HUES64 (cell line): Measurements from ENCODE around the gene POLR1E.

Experiments
- H3K27ac ChIP-seq: 2 replicates; pipeline ENCODE4 v1.7.0; 2013; ENCODE audit warnings: low read depth, low read length, inconsistent platforms
- H3K27me3 ChIP-seq: 2 replicates; pipeline ENCODE4 v1.6.1; 2013; ENCODE audit warnings: mild to moderate bottlenecking, low read length; ENCODE audit not compliant: insufficient read depth
- H3K36me3 ChIP-seq: 2 replicates; pipeline ENCODE4 v1.6.1; 2013; ENCODE audit warnings: mild to moderate bottlenecking, low read length; ENCODE audit not compliant: insufficient read depth
- H3K4me1 ChIP-seq: 2 replicates; pipeline ENCODE4 v1.6.1; 2013; ENCODE audit warnings: mild to moderate bottlenecking, low read length, moderate library complexity; ENCODE audit not compliant: insufficient read depth
- H3K4me3 ChIP-seq: 2 replicates; pipeline ENCODE4 v1.5.1; 2013; ENCODE audit warnings: mild to moderate bottlenecking, low read length, moderate library complexity
- H3K9ac ChIP-seq: 2 replicates; pipeline ENCODE4 v1.6.1; 2013; ENCODE audit warnings: mild to moderate bottlenecking, low read depth, low read length
- H3K9me3 ChIP-seq: 2 replicates; pipeline ENCODE4 v1.6.1; 2013; ENCODE audit warnings: low read depth, low read length; ENCODE audit not compliant: insufficient read depth
- WGBS: fragments of 150-250, 120-280 bp; methylation state at CpG from one replicate; pipeline ENCODE4 v1.1.7; 2013; ENCODE audit warnings: missing lambda C conversion rate; 5-methylcytosine and 5-hydroxymethylcytosine counted together

POLR1E gene

DNA sequence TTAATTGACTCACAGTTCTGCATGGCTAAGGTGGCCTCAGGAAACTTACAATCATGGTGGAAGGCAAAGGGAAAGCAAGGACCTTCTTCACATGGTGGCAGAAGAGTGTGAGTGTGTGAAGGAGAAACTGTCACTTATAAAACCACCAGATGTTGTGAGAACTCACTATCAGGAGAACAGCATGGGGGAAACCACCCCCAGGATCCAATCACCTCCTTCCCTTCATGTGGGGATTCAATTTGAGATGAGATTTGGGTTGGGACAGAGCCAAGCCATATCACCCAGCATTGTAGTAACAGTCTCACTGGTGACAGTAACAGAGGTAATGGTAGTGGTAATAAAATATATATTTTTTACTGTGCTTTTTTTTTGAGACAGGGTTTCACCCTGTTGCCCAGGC lies 38.6 kb upstream of the POLR1E start:
- H3K27me3 ChIP-seq, result no peaks in the 10 kb centered on the region
- H3K4me1 ChIP-seq, result peaks cover 7% of the 10 kb centered on the region; the same call in 1 of the 2 replicates
- peaks cover 14% of the 10 kb centered on the region for H3K36me3 ChIP-seq
- no peak overlapping the region for H3K4me3 ChIP-seq
- no peaks in the 10 kb centered on the region for H3K9me3 ChIP-seq
- no peak overlapping the region for H3K27ac ChIP-seq
- no peak overlapping the region for H3K9ac ChIP-seq

DNA sequence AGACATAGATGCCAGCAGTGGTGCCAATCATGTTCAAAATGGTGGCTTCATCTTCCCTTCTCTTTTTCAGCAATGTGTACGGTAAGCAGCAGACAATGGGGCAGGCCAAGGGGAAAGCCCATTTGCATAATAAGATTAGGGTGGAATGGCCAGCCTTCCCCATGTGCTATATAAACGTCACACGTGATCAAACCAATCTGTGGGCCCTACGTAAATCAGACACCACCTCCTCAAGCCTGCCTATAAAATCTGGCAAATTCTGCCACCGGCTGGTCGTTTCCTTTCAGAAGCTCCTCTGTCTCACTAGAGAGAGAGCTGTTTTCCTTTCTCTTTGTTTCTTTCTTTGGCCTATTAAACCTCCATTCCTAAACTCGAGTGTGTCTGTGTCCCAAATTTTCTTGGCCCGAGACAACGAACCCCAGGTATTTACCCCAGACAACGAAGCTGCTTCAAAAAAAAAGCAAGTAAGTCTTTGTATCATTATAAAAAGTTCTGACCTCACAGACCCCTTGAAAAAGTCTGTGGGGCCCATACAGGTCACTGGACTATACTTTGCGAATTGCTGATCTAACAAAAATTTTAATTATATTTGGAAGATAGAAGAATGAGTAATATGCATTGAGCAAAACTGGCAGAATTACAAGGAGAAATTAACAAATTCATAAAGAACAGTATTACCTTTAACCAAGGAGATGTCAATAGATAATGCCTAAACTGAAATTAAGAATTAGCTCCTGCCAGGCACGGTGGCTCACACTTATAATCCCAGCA lies 35.7 kb upstream of the POLR1E start:
- WGBS, result 82% methylated on average over 11 of the region's 12 CpGs
- no peaks in the 10 kb centered on the region for H3K27me3 ChIP-seq
- H3K36me3 ChIP-seq, result peaks cover 7% of the 10 kb centered on the region
- H3K27ac ChIP-seq, result no peak overlapping the region
- H3K9me3 ChIP-seq, result no peaks in the 10 kb centered on the region
- H3K9ac ChIP-seq, result peak overlapping the region; percentile 50; the same call in 1 of the 2 replicates
- H3K4me1 ChIP-seq, result peaks cover 7% of the 10 kb centered on the region; the same call in 1 of the 2 replicates
- no peak overlapping the region for H3K4me3 ChIP-seq

DNA sequence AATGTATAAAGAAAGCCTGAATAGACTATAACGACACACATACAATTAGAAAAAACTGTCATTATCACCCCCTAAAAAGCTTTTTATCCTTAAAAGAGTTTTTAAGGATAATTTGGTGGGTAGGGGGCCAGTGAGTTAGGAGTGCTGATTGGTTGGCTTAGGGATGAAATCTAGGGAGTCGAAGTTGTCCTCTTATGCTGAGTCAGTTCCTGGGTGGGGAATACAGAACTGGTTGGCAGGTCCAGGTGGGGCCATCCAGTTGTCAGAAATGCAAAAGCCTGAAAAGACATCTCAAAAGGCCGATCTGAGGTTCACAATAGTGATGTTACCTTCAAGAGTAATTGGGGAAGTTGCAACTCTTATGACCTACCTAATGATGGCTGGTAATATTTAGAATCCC lies 34.1 kb upstream of the POLR1E start:
- Histone ChIP-seq H3K9ac (no peak overlapping the region), H3K4me3 (no peak overlapping the region), H3K27me3 (no peaks in the 10 kb centered on the region), H3K4me1 (peaks cover 11% of the 10 kb centered on the region; the same call in 1 of the 2 replicates), H3K27ac (no peak overlapping the region), H3K9me3 (no peaks in the 10 kb centered on the region), H3K36me3 (peaks cover 7% of the 10 kb centered on the region)
- 86% methylated on average over 2 of the region's 3 CpGs for WGBS

DNA sequence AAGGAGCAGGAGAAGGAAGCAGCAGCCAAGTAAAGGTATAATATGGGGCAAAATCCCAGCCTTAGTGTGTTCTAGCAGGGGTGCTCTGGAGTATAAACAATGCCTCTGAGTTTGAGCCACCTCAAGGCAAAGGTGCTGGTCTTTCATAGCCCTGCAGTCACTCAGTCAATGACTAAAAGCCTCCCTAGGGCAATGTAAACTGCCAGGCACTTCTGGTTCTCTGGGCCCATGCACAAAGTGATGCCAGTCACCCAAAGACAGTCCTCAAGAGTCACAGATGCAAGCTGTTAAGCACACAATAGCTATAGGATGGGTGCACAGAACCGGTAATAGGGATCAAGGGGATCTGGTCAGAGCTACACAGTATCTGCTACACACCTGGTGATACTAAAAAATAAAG lies 33.1 kb upstream of the POLR1E start:
- Histone ChIP-seq H3K27ac (no peak overlapping the region), H3K4me3 (no peak overlapping the region), H3K4me1 (peaks cover 15% of the 10 kb centered on the region; the same call in 1 of the 2 replicates), H3K36me3 (peaks cover 7% of the 10 kb centered on the region), H3K9ac (no peak overlapping the region), H3K27me3 (no peaks in the 10 kb centered on the region), H3K9me3 (no peaks in the 10 kb centered on the region)
- WGBS, result 86% methylated on average over 1 of the region's 1 CpG

DNA sequence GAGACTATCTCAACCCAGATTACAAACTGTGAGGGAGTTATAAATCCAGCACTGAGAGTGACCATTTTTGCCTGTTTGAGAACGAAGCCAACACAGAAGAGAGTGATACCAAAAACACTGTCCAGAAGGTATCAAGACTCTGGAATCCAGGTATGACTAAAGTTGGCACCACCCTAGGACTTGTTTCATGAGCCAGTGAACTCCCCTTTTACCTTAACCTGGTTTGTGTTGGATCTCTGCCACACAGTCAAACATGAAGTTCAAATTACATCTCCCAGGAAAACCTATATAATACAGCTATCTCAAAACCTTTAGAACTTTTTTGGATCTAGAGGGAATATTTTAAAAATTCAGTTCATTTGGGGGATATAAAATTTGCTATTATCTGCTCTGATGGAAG lies 31.9 kb upstream of the POLR1E start:
- Histone ChIP-seq H3K4me1 (peaks cover 15% of the 10 kb centered on the region; the same call in 1 of the 2 replicates), H3K27me3 (no peaks in the 10 kb centered on the region), H3K9ac (no peak overlapping the region), H3K4me3 (no peak overlapping the region), H3K9me3 (no peaks in the 10 kb centered on the region), H3K27ac (no peak overlapping the region), H3K36me3 (peaks cover 8% of the 10 kb centered on the region)
- WGBS, result 100% methylated on average over 1 of the region's 1 CpG

DNA sequence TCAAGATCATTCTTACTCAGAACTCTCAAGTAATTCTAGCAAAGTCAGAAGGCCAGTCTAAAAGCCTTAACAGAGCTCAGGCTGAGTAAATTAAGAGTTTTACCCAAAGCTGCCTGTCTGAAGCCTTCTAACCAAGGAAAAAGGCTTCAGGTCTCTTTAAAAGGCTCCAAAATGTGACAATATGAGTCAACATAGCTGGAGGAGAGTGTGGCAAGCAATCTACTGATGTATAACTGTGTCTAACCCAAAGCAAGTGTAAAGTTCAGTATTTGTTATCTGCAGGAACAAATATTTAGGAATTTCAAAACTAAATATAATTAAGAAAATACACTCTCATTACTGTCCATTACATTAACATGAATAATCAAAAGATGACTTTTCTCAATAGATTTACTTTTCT lies 31.5 kb upstream of the POLR1E start:
- no peaks in the 10 kb centered on the region for H3K9me3 ChIP-seq
- no peak overlapping the region for H3K27ac ChIP-seq
- H3K27me3 ChIP-seq, result no peaks in the 10 kb centered on the region
- H3K4me1 ChIP-seq, result peaks cover 15% of the 10 kb centered on the region; the same call in 1 of the 2 replicates
- peaks cover 8% of the 10 kb centered on the region for H3K36me3 ChIP-seq
- no peak overlapping the region for H3K9ac ChIP-seq
- no peak overlapping the region for H3K4me3 ChIP-seq

DNA sequence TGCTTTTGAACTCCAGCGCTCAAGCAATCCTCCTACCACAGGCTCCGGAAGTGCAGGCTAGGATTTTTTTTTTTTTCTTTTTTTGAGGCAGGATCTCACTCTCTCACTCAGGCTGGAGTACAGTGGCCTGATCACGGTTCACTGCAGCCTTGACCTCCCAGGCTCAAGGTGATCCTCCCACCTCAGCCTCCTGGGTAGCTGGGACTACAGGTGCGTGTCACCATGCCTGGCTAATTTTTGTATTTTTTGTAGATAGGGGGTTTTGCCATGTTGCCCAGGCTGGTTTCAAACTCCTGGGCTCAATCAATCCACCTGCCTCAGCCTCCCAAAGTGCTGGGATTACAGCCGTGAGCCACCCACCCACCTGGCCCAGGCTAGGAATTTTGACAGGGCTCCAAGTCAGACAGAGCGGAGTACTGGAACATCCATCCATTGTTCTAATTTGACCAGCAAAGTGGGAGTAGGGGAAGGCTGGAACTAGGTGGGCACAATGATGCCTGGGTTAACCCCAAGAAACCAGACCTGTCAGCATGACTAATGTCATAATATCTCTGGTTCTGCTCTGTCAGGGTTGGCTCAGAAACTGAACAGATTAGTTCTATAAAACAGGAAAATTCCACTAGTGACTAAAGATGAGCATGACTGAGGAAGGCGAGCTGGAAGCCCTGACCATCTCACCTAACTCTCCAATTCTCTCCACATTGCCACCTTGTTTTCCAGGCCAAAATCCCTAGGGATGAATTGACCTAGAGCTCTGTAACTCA lies 29.7 kb upstream of the POLR1E start:
- no peak overlapping the region for H3K9ac ChIP-seq
- H3K9me3 ChIP-seq, result no peaks in the 10 kb centered on the region
- peaks cover 4% of the 10 kb centered on the region; the same call in 1 of the 2 replicates for H3K36me3 ChIP-seq
- 75% methylated on average over 7 of the region's 7 CpGs for WGBS
- H3K4me1 ChIP-seq, result peaks cover 8% of the 10 kb centered on the region; the same call in 1 of the 2 replicates
- no peaks in the 10 kb centered on the region for H3K27me3 ChIP-seq
- H3K27ac ChIP-seq, result no peak overlapping the region
- H3K4me3 ChIP-seq, result no peak overlapping the region

DNA sequence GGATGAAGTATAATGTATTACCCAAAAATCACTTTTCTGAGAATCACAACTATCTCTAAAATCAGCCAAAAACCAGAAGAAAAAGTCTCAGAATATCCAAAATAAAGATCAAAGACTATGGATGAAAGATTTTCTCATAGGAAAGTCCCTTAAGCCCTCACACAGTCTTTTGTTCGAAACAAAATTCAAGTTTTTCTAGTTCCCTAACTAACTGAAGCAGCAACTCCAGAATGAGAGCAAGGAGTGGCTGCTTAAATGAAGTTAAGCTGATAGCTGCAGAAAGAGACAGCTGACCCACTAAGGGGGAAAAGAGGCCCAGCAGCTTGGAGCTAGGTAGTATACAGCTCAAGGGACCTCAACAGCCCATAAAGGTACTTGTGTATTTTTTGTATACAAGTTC lies 28.9 kb upstream of the POLR1E start:
- Histone ChIP-seq H3K36me3 (peaks cover 4% of the 10 kb centered on the region; the same call in 1 of the 2 replicates), H3K27me3 (no peaks in the 10 kb centered on the region), H3K9me3 (no peaks in the 10 kb centered on the region), H3K4me1 (peaks cover 8% of the 10 kb centered on the region; the same call in 1 of the 2 replicates), H3K4me3 (no peak overlapping the region), H3K27ac (no peak overlapping the region), H3K9ac (no peak overlapping the region)
- no CpG with 5 or more reads among the region's 1 CpG for WGBS

DNA sequence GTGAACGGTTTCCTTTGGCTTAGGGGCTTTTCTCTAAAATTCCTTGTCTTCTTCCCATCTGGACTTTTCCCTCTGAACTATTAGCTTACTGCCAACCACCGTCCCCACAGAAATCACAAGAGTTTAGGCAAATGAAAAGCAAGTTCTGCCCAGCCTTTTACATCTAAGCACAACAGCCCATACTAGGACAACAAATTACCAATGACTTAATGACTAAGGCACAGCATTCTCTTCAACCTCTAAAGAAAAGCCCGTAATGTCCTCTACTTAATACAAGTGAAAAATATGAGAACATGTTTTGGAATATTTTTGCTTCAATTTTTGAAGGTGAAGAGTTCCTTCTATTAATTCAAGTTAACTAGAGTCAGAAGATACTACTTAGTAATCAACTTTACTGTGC lies 21.7 kb upstream of the POLR1E start:
- Histone ChIP-seq H3K4me3 (peak overlapping the region; percentile 86), H3K27ac (peak overlapping the region; percentile 99), H3K36me3 (peaks cover under 1% of the 10 kb centered on the region; the same call in 1 of the 2 replicates), H3K9ac (peak overlapping the region; percentile 91), H3K9me3 (no peaks in the 10 kb centered on the region), H3K4me1 (peaks cover 18% of the 10 kb centered on the region), H3K27me3 (no peaks in the 10 kb centered on the region)
- WGBS, result 35% methylated on average over 2 of the region's 3 CpGs

DNA sequence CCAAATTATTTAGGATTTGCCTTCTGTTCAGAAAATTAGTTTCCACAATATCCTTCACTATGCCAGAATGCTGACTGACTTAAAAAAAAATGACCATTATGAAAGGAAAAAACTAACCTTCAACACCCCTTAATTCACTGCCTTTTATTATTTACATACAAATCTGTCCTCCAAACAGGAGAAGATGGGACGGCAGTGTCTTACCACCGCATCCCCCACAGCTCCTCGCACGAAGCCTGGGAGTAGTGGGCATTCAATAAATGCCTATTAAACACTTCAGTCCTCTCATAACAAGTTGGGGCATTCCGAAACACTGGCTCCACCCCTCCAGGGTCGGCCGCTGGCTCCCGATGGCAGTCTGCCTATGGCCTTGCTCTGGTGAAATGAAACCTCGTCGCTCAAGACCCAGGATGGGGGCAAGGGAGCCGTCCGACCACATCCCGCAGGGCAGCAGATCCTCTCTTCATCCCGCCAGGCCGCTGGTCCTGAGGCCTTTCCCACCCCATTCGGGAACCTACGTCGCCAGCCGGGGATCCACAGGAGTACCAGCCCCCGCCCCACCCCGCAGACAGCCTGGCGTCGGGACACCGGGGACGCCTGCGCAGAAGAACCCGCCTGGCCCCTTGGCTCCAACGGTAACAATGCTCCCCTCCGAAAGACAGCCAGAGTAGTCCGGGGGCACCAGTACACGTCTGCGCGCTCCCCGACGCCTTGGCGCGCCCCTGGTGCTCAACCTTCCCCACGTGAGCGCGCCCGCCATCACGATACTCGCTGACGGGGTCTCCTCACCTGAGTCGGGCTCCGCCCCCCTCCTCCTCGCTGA lies 21.1 kb upstream of the POLR1E start:
- H3K27me3 ChIP-seq, result no peaks in the 10 kb centered on the region
- peak overlapping the region; percentile 86 for H3K4me3 ChIP-seq
- peak overlapping the region; percentile 99 for H3K27ac ChIP-seq
- peaks cover 18% of the 10 kb centered on the region for H3K4me1 ChIP-seq
- no peaks in the 10 kb centered on the region for H3K9me3 ChIP-seq
- peak overlapping the region; percentile 91 for H3K9ac ChIP-seq
- under 1% methylated on average over 47 of the region's 47 CpGs for WGBS
- H3K36me3 ChIP-seq, result no peaks in the 10 kb centered on the region
